Stimulated activated CD4-positive, alpha-beta T cell treated with anti-CD3 and anti-CD28 coated beads, Interleukin-2, amount 100 ng/mL, for 4 hours (primary cell): ENCODE measurements around the gene ITGB3.

Experiments used
- DNase-seq: peaks from one replicate; pipeline ENCODE4 v3.0.0-alpha.2; 2020; ENCODE audit warnings: low read depth

The ITGB3 gene

DNA sequence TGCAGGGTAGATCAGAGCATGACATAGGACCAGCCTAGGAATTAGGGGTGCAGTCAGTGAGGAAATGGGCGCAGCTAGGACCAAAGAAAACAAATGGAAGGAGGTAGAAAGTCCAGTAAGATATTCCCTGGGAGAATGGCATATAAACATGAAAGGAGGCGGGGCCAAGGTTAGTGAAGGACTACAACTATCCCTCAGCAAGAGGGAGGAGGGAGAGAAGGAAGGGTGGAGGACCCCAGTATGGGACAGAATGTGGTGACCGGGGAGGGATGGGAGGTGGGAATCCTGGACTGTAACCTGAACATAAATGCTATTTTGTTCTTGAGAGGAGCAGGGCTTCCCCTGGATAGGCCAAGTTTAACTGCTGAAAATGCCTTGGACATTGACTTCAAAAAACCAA is 22.8 kb downstream of the ITGB3 start:
- DNase-seq, result no peak

GRCh38 chr17:47276868-47277267 is 23.2 kb downstream of the ITGB3 start:
- DNase-seq, result no peak

GRCh38 chr17:47277921-47278320 is 24.3 kb downstream of the ITGB3 start:
- DNase-seq, result no peak

- no peak for DNase-seq
Observed at GRCh38 chr17:47278561-47278960, 24.9 kb downstream of the ITGB3 start.

DNA sequence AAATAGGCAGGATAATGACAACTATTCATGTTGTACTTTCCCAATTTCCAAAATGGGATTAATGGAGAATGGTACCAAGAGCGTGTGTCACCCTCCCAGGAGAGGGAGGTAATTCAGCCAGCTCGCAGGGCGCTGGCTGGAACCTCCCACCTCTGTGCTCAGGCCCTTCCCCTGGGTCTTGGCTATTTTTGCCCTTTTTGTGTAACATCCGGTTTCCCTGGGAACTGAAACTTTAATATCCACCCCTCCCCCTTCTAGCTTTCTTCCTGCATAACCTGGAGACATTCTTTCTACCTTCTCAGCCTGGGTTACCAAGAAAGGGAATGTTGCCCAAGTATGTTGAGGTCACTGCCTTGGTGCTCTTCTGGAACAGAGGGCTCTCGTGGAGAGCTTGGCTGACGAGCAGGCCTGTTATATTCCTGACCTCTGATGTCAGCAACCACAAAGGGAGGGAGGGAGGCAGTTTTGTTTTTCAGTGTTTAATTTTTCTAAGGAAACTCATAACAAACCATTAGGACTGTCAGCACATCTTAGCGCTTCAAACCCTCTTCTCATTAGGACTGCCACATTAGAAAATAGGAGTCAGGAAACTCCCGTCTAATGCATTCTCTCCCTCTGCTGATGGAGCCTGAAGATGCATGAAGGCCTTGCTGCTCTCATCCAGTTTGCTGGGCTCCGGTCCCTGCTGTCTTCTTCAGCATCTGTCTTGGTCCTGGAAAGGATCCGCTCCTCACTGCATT is 25.6 kb downstream of the ITGB3 start:
- no peak for DNase-seq

DNA sequence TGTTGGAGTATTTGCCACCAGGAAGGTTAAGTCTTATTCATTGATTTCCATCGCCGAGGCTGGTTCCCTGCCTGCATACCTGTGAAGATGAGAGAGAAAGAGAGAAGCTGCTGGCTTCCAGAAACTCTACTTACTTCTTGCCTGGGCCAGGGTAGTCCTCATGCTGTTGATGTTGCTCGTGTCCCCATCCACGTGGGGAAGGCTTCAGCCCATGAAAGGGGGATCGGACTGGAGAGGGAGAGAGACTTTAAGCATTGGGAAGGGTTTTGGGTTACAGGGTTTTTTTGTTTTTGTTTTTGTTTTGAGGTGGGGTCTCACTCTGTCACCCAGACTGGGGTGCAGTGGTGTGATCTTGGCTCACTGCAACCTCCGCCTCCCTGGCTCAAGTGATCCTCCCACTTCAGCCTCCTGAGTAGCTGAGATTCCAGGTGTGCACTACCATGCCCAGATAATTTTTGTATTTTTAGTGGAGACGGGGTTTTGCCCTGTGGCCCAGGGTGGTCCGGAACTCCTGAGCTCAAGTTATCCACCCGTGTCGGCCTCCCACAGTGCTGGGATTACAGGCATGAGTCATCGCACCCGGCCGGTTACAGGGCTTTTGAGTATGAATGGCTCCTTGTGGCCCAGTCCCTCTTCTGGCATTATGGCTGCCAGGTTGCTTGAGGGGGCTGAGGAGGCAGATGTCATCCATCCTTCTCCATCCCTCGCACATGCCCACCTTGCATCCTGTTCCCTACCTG is 26.6 kb downstream of the ITGB3 start:
- no peak for DNase-seq

GRCh38 chr17:47281216-47281615 is 27.6 kb downstream of the ITGB3 start:
- DNase-seq, result no peak

- DNase-seq, result no peak
Observed at GRCh38 chr17:47285003-47285402, 31.4 kb downstream of the ITGB3 start.

GRCh38 chr17:47286198-47286914 is 32.7 kb downstream of the ITGB3 start:
- DNase-seq, result no peak

DNA sequence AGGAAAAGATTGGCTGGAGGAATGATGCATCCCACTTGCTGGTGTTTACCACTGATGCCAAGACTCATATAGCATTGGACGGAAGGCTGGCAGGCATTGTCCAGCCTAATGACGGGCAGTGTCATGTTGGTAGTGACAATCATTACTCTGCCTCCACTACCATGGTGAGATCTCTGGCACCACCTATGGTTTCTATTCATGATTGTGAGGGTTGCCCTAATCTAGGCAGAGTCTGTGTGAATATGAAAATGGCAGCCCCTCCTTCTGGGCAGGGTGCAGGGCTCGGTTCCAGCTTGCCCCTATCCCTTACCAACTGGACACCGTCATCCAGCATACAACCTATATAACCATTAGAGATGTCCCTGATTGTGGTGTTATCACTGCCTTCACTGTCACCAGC is 33.4 kb downstream of the ITGB3 start:
- no peak for DNase-seq

DNA sequence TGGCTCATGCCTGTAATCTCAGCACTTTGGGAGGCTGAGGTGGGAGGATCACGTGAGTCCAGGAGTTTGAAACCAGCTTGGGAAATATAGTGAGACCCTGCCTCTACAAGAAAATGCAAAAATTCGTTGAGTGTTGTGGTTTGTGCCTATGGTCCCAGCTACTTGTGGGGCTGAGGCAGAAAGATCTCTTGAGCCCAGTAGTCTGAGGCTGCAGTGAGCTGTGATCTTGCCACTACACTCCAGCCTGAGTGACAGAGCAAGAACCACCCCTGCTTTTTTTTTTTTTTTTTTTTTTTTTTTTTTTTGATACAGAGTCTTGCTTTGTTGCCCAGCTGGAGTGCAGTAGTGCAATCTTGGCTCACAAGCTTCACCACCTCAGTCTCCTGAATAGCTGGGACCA is 34.0 kb downstream of the ITGB3 start:
- no peak for DNase-seq

DNA sequence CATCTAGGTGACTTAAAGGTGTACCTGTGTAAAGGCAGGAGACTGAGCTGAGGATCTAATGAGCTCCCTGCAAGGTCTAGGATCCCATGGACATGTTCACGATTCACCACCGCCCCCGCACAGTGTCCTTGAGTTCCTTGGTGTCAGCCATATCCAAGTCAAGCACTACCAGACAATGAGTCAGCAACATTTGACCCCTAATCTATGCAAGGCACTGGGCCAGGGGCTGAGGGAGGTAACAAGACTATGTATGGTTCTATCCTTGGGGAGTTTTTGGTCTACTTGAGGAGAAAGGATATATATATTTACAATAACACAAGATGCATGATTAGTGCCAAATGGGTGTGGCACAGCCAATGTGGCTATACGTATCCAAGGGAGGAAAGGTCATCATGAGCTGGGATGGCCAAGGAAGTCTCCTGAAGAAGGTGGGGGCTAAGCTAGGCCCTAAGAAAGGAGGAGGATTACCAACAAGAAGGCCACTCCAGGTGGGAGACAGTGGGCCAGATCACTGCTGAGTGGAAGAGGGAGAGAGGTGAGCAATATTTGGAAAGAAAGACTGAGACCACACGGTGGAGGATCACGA is 35.0 kb downstream of the ITGB3 start:
- no peak for DNase-seq

GRCh38 chr17:47289302-47289701 is 35.7 kb downstream of the ITGB3 start:
- DNase-seq, result no peak

DNA sequence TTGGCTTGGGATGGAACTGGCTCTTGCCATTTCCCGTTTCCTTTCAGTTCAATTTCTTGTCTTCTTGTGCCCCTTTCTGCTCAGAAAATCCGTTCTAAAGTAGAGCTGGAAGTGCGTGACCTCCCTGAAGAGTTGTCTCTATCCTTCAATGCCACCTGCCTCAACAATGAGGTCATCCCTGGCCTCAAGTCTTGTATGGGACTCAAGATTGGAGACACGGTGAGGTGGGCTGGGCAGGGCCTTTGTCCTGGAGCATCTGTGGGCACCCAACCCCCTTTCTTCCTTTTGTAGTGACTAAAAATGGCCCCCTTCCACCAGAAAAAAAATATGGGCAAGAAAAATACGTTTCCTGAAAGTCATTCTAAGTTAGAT is 37.2 kb downstream of the ITGB3 start:
- no peak for DNase-seq

DNA sequence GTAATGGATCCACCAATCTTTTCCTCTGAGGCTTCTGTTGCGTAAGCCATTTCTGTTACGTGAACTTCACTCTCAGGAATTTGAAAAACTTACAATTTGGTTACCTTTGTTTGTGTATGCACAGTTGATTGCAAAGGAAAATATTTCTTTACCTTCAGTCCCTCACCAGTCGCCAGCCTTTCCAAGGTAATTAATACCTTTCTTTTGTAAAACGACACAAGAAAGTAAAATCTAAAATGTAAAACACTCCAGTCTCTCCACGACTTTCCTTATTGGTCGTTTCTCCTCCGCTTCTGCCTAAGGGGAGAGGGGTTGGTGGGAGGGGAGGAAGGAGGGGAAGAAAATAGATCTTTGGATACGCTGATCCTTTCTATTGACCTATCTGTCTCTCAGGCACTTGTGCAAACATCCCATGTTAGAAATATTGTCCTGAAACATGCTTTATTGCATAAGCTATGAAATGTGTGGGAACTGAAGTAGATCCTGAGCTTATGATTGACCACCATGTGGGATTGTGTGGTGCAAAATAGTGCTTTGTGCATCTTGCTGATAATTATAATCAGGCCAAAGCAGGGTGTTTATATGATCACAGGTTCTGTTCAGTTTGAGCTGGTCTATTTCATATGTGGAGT is 37.7 kb downstream of the ITGB3 start:
- DNase-seq, result no peak

DNA sequence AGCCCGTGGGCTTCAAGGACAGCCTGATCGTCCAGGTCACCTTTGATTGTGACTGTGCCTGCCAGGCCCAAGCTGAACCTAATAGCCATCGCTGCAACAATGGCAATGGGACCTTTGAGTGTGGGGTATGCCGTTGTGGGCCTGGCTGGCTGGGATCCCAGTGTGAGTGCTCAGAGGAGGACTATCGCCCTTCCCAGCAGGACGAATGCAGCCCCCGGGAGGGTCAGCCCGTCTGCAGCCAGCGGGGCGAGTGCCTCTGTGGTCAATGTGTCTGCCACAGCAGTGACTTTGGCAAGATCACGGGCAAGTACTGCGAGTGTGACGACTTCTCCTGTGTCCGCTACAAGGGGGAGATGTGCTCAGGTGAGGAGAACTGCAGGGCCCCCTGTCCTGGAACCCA is 38.6 kb downstream of the ITGB3 start:
- DNase-seq, result no peak

- DNase-seq, result no peak
Observed at GRCh38 chr17:47295037-47295873, 41.6 kb downstream of the ITGB3 start.

DNA sequence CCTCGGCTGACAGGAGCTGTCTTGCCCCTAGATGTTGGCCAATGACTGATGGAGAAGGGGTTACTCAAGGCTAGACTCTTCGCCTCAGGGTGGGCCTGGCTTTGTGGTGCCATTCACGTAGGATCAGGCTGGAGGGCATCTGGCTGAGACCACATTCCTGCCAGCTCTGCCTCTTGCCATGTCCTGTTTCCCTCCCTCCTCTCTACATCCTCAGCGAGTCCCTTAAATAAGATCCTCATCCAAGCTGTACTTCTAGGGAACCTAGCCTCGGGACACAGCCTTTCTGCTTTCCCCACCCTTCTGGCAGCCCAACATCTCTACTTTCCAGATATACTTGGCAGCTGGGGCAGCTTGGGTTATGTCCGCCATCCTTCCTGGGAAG is 42.2 kb downstream of the ITGB3 start:
- no peak for DNase-seq

- no peak for DNase-seq
Observed at GRCh38 chr17:47297661-47298400, 44.2 kb downstream of the ITGB3 start.

- no peak for DNase-seq
Observed at GRCh38 chr17:47298712-47299111, 45.1 kb downstream of the ITGB3 start.
